NB4 (cell line): Measurements from ENCODE around the gene TLK1.
A peak's percentile ranks its signal among the peaks of the same experiment; 100 is the strongest.
"Not testable (repeated sequence)": the region's sequence is repeated elsewhere in the genome, so short reads cannot be mapped to it uniquely, and the experiment has no call there.

ENCODE experiments used
- DNase-seq: peaks from one replicate; pipeline ENCODE4 v3.0.0; 2010; ENCODE audit warnings: low read depth
- H3K4me3 ChIP-seq: one replicate; pipeline ENCODE4 v1.5.1; 2011; ENCODE audit warnings: mild to moderate bottlenecking, low read depth, low read length, moderate library complexity
- CTCF ChIP-seq: IDR thresholded peaks from one replicate; pipeline ENCODE4 v1.5.1; 2012; ENCODE audit warnings: low read depth, low read length
- MAX ChIP-seq: IDR thresholded peaks from 2 replicates; pipeline ENCODE4 v1.6.1; 2011; ENCODE audit warnings: low read depth, low read length
- MYC ChIP-seq: IDR thresholded peaks from 2 replicates; pipeline ENCODE4 v1.6.1; 2011; ENCODE audit warnings: low read depth, low read length
- POLR2A ChIP-seq: IDR thresholded peaks from 2 replicates; pipeline ENCODE4 v1.6.1; 2011; ENCODE audit warnings: mild to moderate bottlenecking; ENCODE audit not compliant: insufficient read length; ENCODE audit errors: extremely low read depth

Gene TLK1

GRCh38 chr2:171167352-171167997 is 6.8 kb upstream of the TLK1 start:
- no peak for TF ChIP-seq MAX
- no peak for TF ChIP-seq POLR2A
- TF ChIP-seq CTCF = no peak
- no peak for TF ChIP-seq MYC
- no peak overlapping the region for H3K4me3 ChIP-seq

GRCh38 chr2:171166328-171166983 is 5.8 kb upstream of the TLK1 start:
- no peak for TF ChIP-seq POLR2A
- TF ChIP-seq MYC = no peak
- TF ChIP-seq MAX = no peak
- TF ChIP-seq CTCF = no peak
- DNase-seq = no peak
- no peak overlapping the region for H3K4me3 ChIP-seq

More at GRCh38 chr2:171167352-171167997, 6.8 kb upstream of the TLK1 start:
- no peak for DNase-seq

GRCh38 chr2:171165967-171166327 is 5.3 kb upstream of the TLK1 start:
- TF ChIP-seq POLR2A (no peak), MYC (no peak), MAX (no peak)
- no peak for DNase-seq
- H3K4me3 ChIP-seq = no peak overlapping the region

- no peak overlapping the region for H3K4me3 ChIP-seq
- no peak for DNase-seq
- TF ChIP-seq MAX (no peak), POLR2A (no peak), MYC (no peak), CTCF (no peak)
These were observed 2.6 kb upstream of the TLK1 start for GRCh38 chr2:171163261-171163660.

- not testable (repeated sequence) for H3K4me3 ChIP-seq
- DNase-seq = peak; percentile 60
These were observed 2.0 kb upstream of the TLK1 start for GRCh38 chr2:171162522-171163197.

- H3K4me3 ChIP-seq = peak overlapping the region; percentile 92
These were observed 455 bp upstream of the TLK1 start for GRCh38 chr2:171160956-171161740.

More at GRCh38 chr2:171160956-171161740, 455 bp upstream of the TLK1 start:
- peak; percentile 87 for DNase-seq
- TF ChIP-seq MAX = peak; percentile 59
- no peak for TF ChIP-seq CTCF
- TF ChIP-seq MYC = peak; percentile 49
- peak; percentile 61 for TF ChIP-seq POLR2A
